HG02623 (cell line): ENCODE measurements around the gene TMCO4.

Experiments used
- ATAC-seq: cut with Tn5 transposase; IDR thresholded peaks from one replicate; pipeline ENCODE4 v1.9.1; 2021; ENCODE audit warnings: moderate library complexity; ENCODE audit not compliant: unreplicated experiment

TMCO4 gene

GRCh38 chr1:19776933-19777332 lies 22.8 kb downstream of the TMCO4 start:
- ATAC-seq: no peak

- ATAC-seq: no peak
Observed at GRCh38 chr1:19776287-19776686, 23.4 kb downstream of the TMCO4 start.

- no peak for ATAC-seq
Observed at GRCh38 chr1:19775831-19776230, 23.9 kb downstream of the TMCO4 start.

- no peak for ATAC-seq
Observed at GRCh38 chr1:19775317-19775716, 24.4 kb downstream of the TMCO4 start.

- ATAC-seq: no peak
Observed at GRCh38 chr1:19774180-19774785, 25.4 kb downstream of the TMCO4 start.

GRCh38 chr1:19773485-19773884 lies 26.2 kb downstream of the TMCO4 start:
- no peak for ATAC-seq

GRCh38 chr1:19772053-19772452 lies 27.7 kb downstream of the TMCO4 start:
- ATAC-seq: no peak

- no peak for ATAC-seq
Observed at GRCh38 chr1:19771350-19771749, 28.4 kb downstream of the TMCO4 start.

GRCh38 chr1:19770436-19771190 lies 29.1 kb downstream of the TMCO4 start:
- no peak for ATAC-seq

GRCh38 chr1:19769211-19769932 lies 30.3 kb downstream of the TMCO4 start:
- no peak for ATAC-seq

- no peak for ATAC-seq
Observed at GRCh38 chr1:19768353-19769210, 31.1 kb downstream of the TMCO4 start.

- ATAC-seq: no peak
Observed at GRCh38 chr1:19765623-19766022, 34.1 kb downstream of the TMCO4 start.

GRCh38 chr1:19764848-19765247 lies 34.9 kb downstream of the TMCO4 start:
- ATAC-seq: no peak

- no peak for ATAC-seq
Observed at GRCh38 chr1:19762175-19762779, 37.4 kb downstream of the TMCO4 start.

- ATAC-seq: no peak
Observed at GRCh38 chr1:19759740-19760089, 40.0 kb downstream of the TMCO4 start.

- ATAC-seq: no peak
Observed at GRCh38 chr1:19758227-19758830, 41.4 kb downstream of the TMCO4 start.

GRCh38 chr1:19757641-19758040 lies 42.1 kb downstream of the TMCO4 start:
- no peak for ATAC-seq

GRCh38 chr1:19756480-19756879 lies 43.2 kb downstream of the TMCO4 start:
- no peak for ATAC-seq

GRCh38 chr1:19754482-19754881 lies 45.2 kb downstream of the TMCO4 start:
- ATAC-seq: no peak

GRCh38 chr1:19752083-19752696 lies 47.5 kb downstream of the TMCO4 start:
- no peak for ATAC-seq
